Measurements from ENCODE around the gene HK1.
A peak's percentile ranks its signal among the peaks of the same experiment; 100 is the strongest.

HK1 gene

GRCh38 chr10:69406302-69406811 is 128.1 kb downstream of the HK1 start:
- Histone ChIP-seq H3K9me3 (ENCODE audit: control insufficient read depth, insufficient read depth, low read depth, low read length) (no peaks in the 10 kb centered on the region), H3K27ac (ENCODE audit: extremely low read depth, low read depth, low read length) (no peak overlapping the region), H3K4me3 (ENCODE audit: low read depth, low read length) (no peak overlapping the region), H3K4me1 (ENCODE audit: control insufficient read depth, insufficient read depth, low read length) (no peaks in the 10 kb centered on the region; the same call in 1 of the 2 replicates), H3K36me3 (ENCODE audit: control insufficient read depth in 2 of 2, insufficient read depth in 1 of 2, low read length in 2 of 2) (peaks cover 0 to 4% of the 10 kb centered on the region in 2 experiments; a peak in 2 of 3 replicates)
- TF ChIP-seq ZNF148 (tag by site-specific recombination; IDR thresholded peaks at IDR 0.05; ENCODE audit: borderline replicate concordance) (no peak), KLF16 (tag by site-specific recombination; IDR thresholded peaks at IDR 0.05) (no peak), ZNF843 (tag by site-specific recombination; IDR thresholded peaks at IDR 0.05) (no peak), ZNF398 (tag by site-specific recombination; IDR thresholded peaks at IDR 0.05) (peak; percentile 40; the same call in 1 of the 2 replicates), ZIC2 (tag by site-specific recombination; IDR thresholded peaks at IDR 0.05) (peak; percentile 22; the same call in 1 of the 2 replicates), SP2 (tag by site-specific recombination; IDR thresholded peaks at IDR 0.05) (peak; percentile 31; the same call in 1 of the 2 replicates), ZNF341 (tag by site-specific recombination; IDR thresholded peaks at IDR 0.05; ENCODE audit: low read depth) (0 out of 2 replicates have a peak, but pooled peaks have one; percentile 20), EGR2 (tag by site-specific recombination; IDR thresholded peaks at IDR 0.05; ENCODE audit: low read depth) (no peak), GLIS1 (tag by site-specific recombination; IDR thresholded peaks at IDR 0.05) (peak; percentile 60), OVOL3 (tag by site-specific recombination; IDR thresholded peaks at IDR 0.05) (no peak)
- CTCF ChIA-PET, result interaction anchor here (1.2 to 2.9 kb wide), 8 partner anchors 13 to 232 kb away, joined by 3 to 28 read pairs (median 4); no protein-coding TSS in a partner anchor
- POLR2A ChIA-PET, result no interaction called here

GRCh38 chr10:69406816-69407580 is 128.7 kb downstream of the HK1 start:
- Histone ChIP-seq H3K4me3 (ENCODE audit: low read depth, low read length) (no peak overlapping the region), H3K36me3 (ENCODE audit: control insufficient read depth in 2 of 2, insufficient read depth in 1 of 2, low read length in 2 of 2) (no peaks in the 10 kb centered on the region; a peak in 1 of 3 replicates), H3K27ac (ENCODE audit: extremely low read depth, low read depth, low read length) (no peak overlapping the region), H3K4me1 (ENCODE audit: control insufficient read depth, insufficient read depth, low read length) (no peaks in the 10 kb centered on the region; the same call in 1 of the 2 replicates), H3K9me3 (ENCODE audit: control insufficient read depth, insufficient read depth, low read depth, low read length) (no peaks in the 10 kb centered on the region)
- TF ChIP-seq ZNF530 (tag by site-specific recombination; IDR thresholded peaks at IDR 0.05; ENCODE audit: low read depth) (no peak), ZNF404 (tag by site-specific recombination; IDR thresholded peaks at IDR 0.05) (no peak), CTCF (tag by site-specific recombination; IDR thresholded peaks at IDR 0.05) (0 out of 2 replicates have a peak, but pooled peaks have one; percentile 8)
- POLR2A ChIA-PET, result interaction anchor here (0.7 kb wide), 1 partner anchor 44 kb away, joined by 3 read pairs; the partner anchor contains the start of gene TSPAN15
- CTCF ChIA-PET, result interaction anchor here (0.6 to 2.9 kb wide), 18 partner anchors 14 to 234 kb away, joined by 3 to 28 read pairs (median 4); partner anchors contain the start of gene NEUROG3

Measured in HEK293 (cell line).